Coronary artery (tissue), 2 donors: ENCODE measurements around the gene HJURP.

Source experiments
- DNase-seq: peaks from one replicate; pipeline ENCODE4 v3.0.0-alpha.2; 2017; ENCODE audit warnings: low spot score
- H3K27ac ChIP-seq, 2 donors: fragments of 200-600 bp; sonication (generic); one replicate each; pipeline ENCODE4 v1.5.1; 2016 to 2019
- H3K4me3 ChIP-seq: fragments of 200-600 bp; sonication (generic); 2 replicates; pipeline ENCODE4 v1.5.1; 2016; ENCODE audit warnings: mild to moderate bottlenecking, moderate library complexity
- TF ChIP-seq, protein P1 (sequence below): fragments of 200-600 bp; sonication (generic); IDR thresholded peaks from one replicate; pipeline ENCODE4 v1.5.1; 2019; ENCODE audit warnings: antibody characterized with exemption

The HJURP gene

GRCh38 chr2:233803994-233804393 lies 50.3 kb downstream of the HJURP start:
- H3K27ac ChIP-seq = no peak overlapping the region
- TF ChIP-seq, protein P1, sequence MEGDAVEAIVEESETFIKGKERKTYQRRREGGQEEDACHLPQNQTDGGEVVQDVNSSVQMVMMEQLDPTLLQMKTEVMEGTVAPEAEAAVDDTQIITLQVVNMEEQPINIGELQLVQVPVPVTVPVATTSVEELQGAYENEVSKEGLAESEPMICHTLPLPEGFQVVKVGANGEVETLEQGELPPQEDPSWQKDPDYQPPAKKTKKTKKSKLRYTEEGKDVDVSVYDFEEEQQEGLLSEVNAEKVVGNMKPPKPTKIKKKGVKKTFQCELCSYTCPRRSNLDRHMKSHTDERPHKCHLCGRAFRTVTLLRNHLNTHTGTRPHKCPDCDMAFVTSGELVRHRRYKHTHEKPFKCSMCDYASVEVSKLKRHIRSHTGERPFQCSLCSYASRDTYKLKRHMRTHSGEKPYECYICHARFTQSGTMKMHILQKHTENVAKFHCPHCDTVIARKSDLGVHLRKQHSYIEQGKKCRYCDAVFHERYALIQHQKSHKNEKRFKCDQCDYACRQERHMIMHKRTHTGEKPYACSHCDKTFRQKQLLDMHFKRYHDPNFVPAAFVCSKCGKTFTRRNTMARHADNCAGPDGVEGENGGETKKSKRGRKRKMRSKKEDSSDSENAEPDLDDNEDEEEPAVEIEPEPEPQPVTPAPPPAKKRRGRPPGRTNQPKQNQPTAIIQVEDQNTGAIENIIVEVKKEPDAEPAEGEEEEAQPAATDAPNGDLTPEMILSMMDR = no peak
- no peak overlapping the region for H3K4me3 ChIP-seq
- DNase-seq = no peak

DNA sequence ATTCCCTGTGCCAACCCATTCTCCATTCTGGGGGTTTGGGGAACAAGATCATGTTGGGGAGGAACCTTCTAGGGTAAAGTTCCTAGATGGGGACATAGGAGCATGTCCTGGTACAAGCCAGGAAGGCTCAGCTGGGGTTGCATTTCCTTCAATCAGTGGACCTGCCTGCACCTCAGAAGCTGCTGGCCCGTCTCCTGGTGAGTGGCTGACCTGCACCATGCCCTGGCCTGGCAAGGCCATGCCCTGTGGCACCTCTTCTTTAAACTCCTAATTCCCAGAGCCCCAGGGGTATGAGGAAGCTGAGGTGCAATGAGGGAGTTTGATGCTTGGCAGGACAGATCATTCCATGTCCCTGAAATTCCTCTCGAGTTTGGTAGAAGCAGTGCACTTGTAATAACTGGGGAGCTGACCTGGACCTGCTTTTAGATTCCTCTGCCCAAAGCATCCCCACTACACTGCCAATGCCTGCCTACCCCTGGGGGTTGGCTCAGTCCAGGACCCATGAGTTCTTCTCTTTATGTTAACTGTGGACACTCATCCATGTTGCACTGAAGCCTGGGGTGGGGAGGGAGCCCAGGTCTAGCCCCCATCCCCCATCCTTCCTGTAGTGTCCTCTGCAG lies 50.9 kb downstream of the HJURP start:
- peak; percentile 55 for DNase-seq
- TF ChIP-seq, protein P1 = no peak
- Histone ChIP-seq H3K4me3 (no peak overlapping the region), H3K27ac (no peak overlapping the region)

- DNase-seq = no peak
- Histone ChIP-seq H3K4me3 (no peak overlapping the region), H3K27ac (no peak overlapping the region)
- TF ChIP-seq, protein P1 = no peak
Measured at GRCh38 chr2:233802132-233802815, 52.1 kb downstream of the HJURP start.

DNA sequence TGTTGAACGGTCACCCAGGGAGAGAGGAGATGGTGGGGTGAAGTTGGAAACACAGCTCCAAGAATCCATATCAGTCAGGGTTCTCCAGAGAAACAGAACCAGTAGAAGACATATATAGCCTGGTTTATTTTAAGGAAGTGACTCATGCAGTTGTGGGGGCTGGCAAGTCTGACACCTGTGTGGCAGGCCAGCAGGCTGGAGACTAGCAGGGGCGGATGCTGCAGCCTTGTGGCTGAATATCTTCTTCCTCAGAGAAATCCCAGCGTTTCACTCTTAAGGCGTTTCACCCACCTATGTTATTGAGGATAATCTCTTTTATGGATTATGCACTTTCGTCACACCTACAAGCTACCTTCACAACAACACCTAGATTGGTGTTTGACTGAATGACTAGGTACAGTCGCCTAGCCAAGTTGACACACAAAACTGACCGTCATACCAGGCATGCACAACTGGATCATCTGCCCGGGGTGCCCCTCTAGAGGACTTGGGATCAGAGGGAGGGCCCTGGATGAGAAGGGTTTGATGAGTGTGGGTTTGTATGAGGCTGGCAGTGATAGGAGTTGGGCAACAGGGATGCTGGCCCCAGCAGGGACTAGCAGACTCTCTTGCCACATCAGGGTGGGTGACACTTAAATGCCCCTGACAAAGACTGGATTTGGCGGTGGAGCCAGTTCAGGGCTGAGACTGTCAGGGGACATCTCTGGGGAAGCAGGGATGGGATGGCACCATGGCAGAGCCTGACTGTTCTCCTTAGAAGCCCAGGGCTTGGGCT lies 52.8 kb downstream of the HJURP start:
- no peak for DNase-seq
- TF ChIP-seq, protein P1 = no peak
- Histone ChIP-seq H3K27ac (no peak overlapping the region), H3K4me3 (no peak overlapping the region)

DNA sequence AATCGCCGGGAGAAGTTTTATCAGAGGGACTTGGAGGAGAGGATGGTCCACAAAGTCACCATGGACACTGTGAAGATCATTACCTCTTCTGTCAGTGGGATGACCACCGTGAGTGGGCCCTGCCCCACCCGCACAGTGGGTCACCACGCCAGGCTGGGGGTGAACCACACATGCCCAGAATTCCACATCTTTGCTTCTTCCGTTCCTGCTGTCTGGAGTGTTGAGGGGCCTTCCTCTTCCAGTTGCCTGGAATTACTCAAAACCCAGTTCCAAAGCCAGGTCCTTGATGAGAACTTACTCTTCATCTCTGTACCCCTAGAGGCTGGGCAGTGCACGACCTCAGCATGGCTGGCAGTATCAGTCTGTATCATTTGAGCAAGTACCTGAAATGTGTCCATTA lies 54.1 kb downstream of the HJURP start:
- peak; percentile 47 for DNase-seq
- H3K27ac ChIP-seq = no peak overlapping the region
- no peak overlapping the region for H3K4me3 ChIP-seq
- TF ChIP-seq, protein P1 = no peak

DNA sequence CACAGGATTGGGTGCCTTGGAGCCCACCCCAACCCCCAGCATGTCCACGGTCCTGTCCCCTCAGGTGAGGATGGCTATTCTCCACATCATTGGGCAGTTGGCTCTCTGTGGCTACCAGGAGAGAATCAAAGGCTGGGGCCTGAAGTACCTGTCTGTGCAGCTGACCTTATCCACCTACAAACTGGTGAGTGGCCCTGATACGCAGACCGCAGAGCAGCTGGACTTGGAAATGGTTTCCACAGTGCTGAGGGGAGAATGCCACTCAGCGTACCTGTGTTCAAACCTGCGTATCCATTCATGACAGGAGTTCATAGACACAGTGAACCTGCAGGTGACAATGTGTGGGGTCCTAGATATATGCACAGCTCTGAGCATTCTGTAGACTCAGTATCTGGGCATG lies 54.6 kb downstream of the HJURP start:
- DNase-seq = no peak
- TF ChIP-seq, protein P1 = no peak
- Histone ChIP-seq H3K4me3 (no peak overlapping the region), H3K27ac (no peak overlapping the region)
